ENCODE results near the gene CALML3. TPM values are rescaled to one million over a fixed set of nuclear protein-coding genes. Genes with fewer than 3 reads are reported as not detected.

CALML3 gene
- total RNA-seq, 1 experiment from 2014 or later: not detected

DNA sequence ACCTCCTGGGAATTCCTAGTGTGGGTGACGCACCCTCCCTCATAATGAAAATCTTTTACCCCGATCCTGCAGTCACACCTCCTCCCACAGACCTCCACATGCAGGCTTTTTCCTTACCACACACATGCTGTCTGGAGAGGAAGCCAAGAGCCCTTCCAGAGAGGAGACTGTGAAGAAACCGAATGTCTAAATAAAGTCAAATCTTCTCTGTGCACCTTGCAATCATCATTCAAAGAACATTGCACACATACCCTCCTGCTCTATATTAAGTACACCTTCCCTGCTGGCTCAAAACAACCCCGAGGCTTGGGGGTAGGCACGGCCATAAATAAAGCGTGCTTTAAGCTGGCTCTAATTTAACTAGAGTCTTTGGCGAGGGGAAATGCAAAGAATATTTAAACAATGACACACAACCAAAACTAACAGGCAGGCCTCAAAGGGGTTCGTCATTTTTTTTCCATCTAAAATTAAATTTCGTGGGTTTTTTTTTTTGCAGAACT, 34.9 kb downstream of the CALML3 start:
- Histone ChIP-seq H2AFZ (ENCODE audit: low read length) (no peak overlapping the region; the same call in 1 of the 2 replicates), H3K9me2 (replicated peaks; ENCODE audit: low read length) (no peaks in the 10 kb centered on the region), H3K9me3 (ENCODE audit: low read length) (no peaks in the 10 kb centered on the region), H3K27me3 (ENCODE audit: low read length) (no peaks in the 10 kb centered on the region), H4K20me1 (ENCODE audit: low read length) (no peaks in the 10 kb centered on the region), H3K4me1 (ENCODE audit: insufficient read depth, low read length) (peaks cover 41% of the 10 kb centered on the region), H3F3A (ENCODE audit: low read length, unreplicated experiment) (no peaks in the 10 kb centered on the region), H3K4me3 (ENCODE audit: low read length) (peak overlapping the region; percentile 46; the same call in 1 of the 2 replicates), H3K27ac (ENCODE audit: low read length) (peak overlapping the region; percentile 99), H3K79me2 (ENCODE audit: low read length) (no peaks in the 10 kb centered on the region), H3K9ac (ENCODE audit: low read length) (peak overlapping the region; percentile 85), H3K4me2 (ENCODE audit: low read length) (peak overlapping the region; percentile 75), H3K36me3 (ENCODE audit: low read depth, low read length) (no peaks in the 10 kb centered on the region)
- intact Hi-C loops (cut with micrococcal nuclease): loop anchor here (1.0 to 2.0 kb wide), 2 partner anchors 11 to 25 kb away; no protein-coding TSS in a partner anchor
- ChIA-PET CTCF (no interaction called here), POLR2A (ENCODE audit: unreplicated experiment) (interaction anchor here (0.6 kb wide), 1 partner anchor 12 kb away, joined by 3 read pairs; no protein-coding TSS in a partner anchor)
- DNase-seq: peak; percentile 68
- peak; percentile 68 for ATAC-seq
- TF ChIP-seq, protein P1, sequence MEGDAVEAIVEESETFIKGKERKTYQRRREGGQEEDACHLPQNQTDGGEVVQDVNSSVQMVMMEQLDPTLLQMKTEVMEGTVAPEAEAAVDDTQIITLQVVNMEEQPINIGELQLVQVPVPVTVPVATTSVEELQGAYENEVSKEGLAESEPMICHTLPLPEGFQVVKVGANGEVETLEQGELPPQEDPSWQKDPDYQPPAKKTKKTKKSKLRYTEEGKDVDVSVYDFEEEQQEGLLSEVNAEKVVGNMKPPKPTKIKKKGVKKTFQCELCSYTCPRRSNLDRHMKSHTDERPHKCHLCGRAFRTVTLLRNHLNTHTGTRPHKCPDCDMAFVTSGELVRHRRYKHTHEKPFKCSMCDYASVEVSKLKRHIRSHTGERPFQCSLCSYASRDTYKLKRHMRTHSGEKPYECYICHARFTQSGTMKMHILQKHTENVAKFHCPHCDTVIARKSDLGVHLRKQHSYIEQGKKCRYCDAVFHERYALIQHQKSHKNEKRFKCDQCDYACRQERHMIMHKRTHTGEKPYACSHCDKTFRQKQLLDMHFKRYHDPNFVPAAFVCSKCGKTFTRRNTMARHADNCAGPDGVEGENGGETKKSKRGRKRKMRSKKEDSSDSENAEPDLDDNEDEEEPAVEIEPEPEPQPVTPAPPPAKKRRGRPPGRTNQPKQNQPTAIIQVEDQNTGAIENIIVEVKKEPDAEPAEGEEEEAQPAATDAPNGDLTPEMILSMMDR (conservative IDR thresholded peaks at IDR 0.05; ENCODE audit: low read depth, low read length): no peak
- TF ChIP-seq EZH2phosphoT487 (IDR thresholded peaks at IDR 0.05; ENCODE audit: borderline replicate concordance, low read length): no peak
- no peak for TF ChIP-seq EZH2 (IDR thresholded peaks at IDR 0.05; ENCODE audit: low read length, unreplicated experiment)
- BruUV-seq (replicated peaks): no TSS peak

DNA sequence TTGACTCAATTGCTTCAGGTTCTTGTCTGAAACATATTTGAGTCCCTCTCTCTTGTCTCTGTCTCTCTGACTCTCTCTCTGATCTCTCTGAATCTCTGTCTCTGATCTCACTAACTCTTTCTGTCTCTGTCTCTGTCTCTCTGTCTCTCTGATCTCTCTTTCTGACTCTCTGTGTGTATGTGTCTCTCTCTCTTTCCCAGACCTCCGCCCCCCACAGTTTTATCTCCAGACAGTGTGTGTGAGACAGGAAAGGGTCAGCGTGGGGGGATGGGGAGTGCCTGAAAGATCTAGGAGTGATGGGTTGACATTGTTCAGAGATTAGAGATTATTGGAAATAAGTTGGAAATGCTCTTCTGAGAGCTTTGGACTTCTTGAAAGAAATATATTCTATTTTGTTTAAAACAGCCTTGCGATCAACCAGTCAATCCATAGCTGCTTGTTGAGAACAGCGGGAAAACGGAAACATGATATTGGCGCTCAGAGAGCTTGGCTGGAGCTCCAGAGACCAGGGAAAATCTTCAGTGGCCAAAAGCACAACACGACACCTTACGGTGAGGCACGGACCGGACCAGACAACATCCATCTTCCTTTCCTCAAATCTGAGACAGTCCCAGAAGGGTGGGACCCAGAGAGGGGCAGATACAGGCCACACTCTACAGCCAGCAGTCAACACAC, 35.5 kb downstream of the CALML3 start:
- Histone ChIP-seq H3K9me3 (ENCODE audit: low read length) (no peaks in the 10 kb centered on the region), H3K4me2 (ENCODE audit: low read length) (peak overlapping the region; percentile 75), H4K20me1 (ENCODE audit: low read length) (no peaks in the 10 kb centered on the region), H3K4me3 (ENCODE audit: low read length) (peak overlapping the region; percentile 9; the same call in 1 of the 2 replicates), H3K9me2 (replicated peaks; ENCODE audit: low read length) (no peaks in the 10 kb centered on the region), H3K79me2 (ENCODE audit: low read length) (no peaks in the 10 kb centered on the region), H3K27me3 (ENCODE audit: low read length) (no peaks in the 10 kb centered on the region), H3K36me3 (ENCODE audit: low read depth, low read length) (no peaks in the 10 kb centered on the region), H3K27ac (ENCODE audit: low read length) (peak overlapping the region; percentile 99), H3F3A (ENCODE audit: low read length, unreplicated experiment) (no peaks in the 10 kb centered on the region), H2AFZ (ENCODE audit: low read length) (no peak overlapping the region), H3K9ac (ENCODE audit: low read length) (peak overlapping the region; percentile 85), H3K4me1 (ENCODE audit: insufficient read depth, low read length) (peaks cover 47% of the 10 kb centered on the region)
- TF ChIP-seq EZH2 (IDR thresholded peaks at IDR 0.05; ENCODE audit: low read length, unreplicated experiment) (no peak), EZH2phosphoT487 (IDR thresholded peaks at IDR 0.05; ENCODE audit: borderline replicate concordance, low read length) (no peak)
- TF ChIP-seq, protein P1 (conservative IDR thresholded peaks at IDR 0.05; ENCODE audit: low read depth, low read length): no peak
- ChIA-PET CTCF (no interaction called here), POLR2A (ENCODE audit: unreplicated experiment) (no interaction called here)
- BruUV-seq (replicated peaks): TSS peak; percentile 95
- ATAC-seq (no peak), DNase-seq (no peak)
- intact Hi-C loops (cut with micrococcal nuclease): loop anchor here (2.0 kb wide), 1 partner anchor 25 kb away; no protein-coding TSS in a partner anchor

Data from PC-3 (cell line).